DMS79 (cell line): Measurements from ENCODE around the gene NLRP6.

Source experiments
- DNase-seq: peaks from one replicate; lab custom pipeline; 2025; lab: John Stamatoyannopoulos, UW

The NLRP6 gene

DNA sequence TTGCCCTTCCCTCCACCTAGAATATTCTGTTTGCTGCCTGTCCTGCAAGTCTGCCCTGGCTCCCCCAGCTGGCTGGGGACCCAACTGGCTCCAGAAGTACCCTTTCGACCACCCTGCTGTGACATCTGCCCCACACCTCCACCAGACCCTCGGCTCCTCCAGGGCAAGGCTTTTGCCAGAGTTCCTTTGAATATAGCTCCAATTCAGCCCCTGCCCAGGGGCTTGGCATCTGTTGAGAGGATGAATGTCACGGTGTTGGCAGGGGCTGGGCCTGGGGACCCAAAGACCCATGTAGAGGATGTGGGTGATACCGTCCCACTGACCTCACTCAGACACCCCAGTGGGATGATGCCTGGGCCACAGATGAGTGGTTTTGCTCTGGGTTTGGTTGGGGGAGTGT is 4.0 kb downstream of the NLRP6 start:
- DNase-seq = no peak

DNA sequence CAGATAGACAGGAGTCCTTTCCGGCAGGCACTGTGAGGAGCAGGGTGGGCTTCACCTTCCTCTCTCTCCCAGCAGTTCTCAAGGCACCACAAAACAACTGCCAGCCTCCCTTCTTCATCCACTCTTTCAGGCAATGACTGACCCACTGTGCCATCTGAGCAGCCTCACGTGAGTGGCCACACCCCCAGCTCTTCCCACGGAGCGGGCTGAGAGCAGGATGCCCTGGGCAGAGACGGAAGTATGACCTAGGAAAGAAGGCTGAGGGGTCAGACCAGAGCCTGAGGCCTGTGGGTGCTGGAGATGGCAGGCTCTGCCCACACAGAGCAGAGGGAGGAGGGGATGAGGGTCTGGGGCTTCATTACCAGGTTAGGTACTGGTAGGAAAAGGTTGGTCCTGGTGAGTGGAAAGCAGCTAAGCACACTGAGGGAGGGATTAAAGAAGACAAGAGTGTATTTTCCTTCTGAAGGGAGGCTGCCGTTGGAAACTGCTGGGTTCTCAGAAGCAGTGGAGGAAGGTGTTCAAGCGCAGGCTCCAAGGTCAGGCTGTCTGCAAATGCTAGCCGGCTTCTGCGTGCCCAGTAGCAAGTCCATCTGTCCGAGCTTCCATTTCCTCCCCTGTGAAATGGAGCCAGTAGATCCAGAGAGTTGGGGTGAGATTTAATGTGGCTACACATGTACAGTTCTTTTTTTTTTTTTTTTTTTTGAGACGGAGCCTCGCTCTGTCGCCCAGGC is 4.6 kb downstream of the NLRP6 start:
- no peak for DNase-seq

DNA sequence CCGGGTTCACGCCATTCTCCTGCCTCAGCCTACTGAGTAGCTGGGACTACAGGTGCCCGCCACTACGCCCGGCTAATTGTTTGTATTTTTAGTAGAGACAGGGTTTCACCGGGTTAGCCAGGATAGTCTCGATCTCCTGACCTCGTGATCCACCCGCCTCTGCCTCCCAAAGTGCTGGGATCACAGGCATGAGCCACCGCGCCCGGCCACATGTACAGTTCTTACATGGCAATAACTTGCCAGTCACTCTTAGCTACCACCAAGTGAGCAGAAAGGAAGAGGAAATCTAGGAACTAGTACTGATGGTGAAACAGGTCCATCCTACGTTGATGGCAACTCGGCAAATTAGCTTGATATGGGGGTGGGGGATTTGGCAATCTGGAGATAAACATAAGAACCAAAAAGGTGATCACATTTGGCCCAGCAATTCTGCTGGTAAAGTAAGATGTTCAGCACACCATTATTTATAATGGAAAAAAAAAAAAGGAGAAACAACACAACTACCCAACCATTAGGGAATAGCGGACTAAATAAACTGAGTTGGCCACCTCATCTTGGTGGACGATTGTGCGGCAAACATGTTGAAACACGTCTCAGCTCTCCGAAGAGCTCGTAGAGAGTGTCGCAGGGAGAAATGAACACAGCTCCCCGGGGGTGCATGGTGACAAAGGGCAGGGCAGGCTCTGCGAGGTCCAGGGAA is 5.3 kb downstream of the NLRP6 start:
- DNase-seq = no peak

DNA sequence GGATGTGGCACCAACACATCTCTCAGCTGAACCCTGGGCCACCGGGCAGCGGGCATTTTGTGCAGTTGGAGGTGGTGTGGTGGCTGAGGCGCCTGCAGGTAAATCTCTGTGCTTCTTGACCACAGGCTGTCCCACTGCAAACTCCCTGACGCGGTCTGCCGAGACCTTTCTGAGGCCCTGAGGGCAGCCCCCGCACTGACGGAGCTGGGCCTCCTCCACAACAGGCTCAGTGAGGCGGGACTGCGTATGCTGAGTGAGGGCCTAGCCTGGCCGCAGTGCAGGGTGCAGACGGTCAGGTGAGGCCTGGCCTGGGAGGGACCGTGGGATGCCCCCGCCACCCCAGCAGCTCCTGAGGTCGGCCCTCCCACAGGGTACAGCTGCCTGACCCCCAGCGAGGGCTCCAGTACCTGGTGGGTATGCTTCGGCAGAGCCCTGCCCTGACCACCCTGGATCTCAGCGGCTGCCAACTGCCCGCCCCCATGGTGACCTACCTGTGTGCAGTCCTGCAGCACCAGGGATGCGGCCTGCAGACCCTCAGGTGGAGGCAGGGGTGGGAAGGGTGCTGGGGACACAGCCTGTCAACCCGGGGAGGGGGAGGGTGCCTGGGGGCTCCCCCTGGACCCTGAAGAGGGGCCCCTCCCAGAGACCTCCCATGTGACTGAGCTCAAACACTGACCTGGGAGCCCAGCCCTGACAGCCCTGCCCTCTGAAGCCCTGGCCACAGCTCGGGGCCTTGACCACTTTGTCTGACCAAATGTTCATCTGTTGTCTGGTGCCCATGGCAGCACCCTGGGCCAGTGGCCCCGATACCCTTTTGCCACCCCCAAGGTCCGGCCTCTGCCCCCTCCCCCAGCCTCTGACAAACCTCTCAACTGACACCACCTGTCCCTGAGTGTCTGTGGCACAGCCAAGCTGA is 6.2 kb downstream of the NLRP6 start:
- no peak for DNase-seq

DNA sequence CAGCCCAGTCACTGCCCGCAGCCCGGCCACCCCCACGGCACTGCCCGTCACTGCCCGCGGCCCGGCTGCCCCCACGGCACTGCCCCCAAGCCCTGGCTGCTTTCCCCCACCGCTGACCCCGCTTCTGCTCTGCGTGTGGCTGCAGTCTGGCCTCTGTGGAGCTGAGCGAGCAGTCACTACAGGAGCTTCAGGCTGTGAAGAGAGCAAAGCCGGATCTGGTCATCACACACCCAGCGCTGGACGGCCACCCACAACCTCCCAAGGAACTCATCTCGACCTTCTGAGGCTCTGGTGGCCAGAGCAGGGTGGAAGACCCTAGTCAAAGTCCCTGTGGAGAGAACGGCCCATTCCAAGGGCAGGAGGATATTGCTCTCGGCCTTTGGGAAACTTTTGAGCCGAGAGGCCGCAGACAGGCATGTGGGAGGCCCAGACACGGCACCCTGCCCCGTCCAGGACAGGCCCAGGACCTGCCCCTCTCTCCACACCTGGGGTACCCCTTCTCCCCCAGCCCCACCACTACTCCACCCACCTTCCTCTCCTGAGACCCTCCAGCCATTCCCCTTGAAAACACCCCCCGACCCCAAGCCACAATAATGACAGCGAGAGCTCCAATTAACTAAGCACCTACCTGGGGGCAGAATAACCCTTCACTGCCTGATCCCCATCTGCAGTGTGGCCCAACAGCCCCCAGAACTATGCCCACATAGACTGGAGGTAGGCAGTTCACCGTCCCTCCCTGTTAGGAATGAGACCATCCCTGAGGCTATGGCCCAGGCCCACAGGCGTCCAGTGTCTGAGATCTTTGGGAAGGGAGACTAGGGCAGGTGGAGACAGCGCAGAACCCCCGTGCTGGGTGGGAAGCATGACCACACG is 7.0 kb downstream of the NLRP6 start:
- DNase-seq = no peak

DNA sequence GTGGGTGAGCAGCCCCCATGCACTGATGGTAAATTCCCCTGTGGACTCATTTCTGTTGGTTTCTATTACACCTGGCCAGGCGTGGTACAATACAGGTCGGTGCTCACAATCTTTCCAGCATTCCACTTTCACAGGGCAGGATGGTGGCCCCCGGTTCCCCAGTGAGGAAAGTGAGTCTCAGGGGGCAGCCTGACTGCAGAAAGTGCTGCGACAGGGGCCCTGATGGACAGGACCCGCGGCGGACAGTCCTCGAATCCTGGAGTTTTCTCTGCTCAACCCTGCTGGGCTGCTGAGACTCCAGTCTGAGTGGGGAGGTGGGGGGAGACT is 7.7 kb downstream of the NLRP6 start:
- no peak for DNase-seq

DNA sequence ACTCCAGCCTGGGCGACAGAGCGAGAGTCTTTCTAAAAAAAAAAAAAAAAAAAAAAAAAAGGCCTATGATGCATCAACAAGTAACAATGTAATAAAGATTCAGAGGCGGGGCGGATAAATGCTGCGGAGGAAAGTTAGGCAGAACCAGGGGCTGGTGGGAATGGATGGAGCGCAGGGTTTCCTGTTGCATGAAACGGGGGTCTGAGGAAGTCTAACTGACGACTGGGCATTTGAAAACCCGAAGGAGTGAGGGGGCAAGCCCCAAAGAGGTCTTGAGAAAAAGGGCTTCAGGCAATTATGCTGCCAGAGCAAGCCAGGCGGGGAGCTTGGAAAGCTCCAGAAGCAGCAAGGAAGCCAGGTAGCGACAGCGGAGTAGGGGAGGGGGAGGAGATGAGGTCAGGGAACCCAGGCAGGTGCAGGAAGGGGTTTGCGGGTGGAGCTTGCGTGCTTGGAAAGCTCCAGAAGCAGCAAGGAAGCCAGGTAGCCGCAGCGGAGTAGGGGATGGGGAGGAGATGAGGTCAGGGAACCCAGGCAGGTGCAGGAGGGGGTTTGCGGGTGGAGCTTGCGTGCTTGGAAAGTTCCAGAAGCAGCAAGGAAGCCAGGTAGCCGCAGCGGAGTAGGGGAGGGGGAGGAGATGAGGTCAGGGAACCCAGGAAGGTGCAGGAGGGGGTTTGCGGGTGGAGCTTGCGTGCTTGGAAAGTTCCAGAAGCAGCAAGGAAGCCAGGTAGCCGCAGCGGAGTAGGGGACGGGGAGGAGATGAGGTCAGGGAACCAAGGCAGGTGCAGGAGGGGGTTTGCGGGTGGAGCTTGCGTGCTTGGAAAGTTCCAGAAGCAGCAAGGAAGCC is 9.0 kb downstream of the NLRP6 start:
- peak; percentile 20 for DNase-seq

DNA sequence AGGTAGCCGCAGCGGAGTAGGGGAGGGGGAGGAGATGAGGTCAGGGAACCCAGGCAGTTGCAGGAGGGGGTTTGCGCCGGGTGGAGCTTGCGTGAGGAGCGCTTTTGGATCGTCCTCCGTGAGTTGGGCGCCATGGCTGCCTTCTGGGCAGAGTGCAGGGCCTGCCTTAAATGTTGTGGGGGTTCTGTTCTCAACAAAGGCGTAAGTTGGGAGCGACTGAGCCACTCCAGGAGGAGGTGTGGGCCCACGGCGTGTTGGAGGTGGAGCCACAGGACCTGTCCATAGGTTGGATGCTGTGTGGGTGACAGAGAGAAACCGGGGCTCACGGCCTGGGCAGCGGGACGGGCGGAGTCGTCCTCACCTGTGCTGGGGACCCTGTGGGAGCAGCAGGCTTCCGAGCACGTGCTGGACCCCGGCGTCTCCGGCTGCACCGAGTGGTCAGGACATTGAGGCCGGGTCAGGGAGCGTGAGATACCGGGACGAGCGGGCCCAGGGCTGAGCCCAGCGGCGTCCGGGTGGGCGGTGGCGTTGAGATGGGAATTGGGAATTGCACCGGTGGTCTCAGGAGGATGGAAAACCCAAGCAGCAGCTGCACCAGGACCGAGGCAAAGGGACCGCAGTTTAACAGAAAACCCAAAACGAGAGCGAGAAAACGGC is 9.7 kb downstream of the NLRP6 start:
- DNase-seq = peak; percentile 18

DNA sequence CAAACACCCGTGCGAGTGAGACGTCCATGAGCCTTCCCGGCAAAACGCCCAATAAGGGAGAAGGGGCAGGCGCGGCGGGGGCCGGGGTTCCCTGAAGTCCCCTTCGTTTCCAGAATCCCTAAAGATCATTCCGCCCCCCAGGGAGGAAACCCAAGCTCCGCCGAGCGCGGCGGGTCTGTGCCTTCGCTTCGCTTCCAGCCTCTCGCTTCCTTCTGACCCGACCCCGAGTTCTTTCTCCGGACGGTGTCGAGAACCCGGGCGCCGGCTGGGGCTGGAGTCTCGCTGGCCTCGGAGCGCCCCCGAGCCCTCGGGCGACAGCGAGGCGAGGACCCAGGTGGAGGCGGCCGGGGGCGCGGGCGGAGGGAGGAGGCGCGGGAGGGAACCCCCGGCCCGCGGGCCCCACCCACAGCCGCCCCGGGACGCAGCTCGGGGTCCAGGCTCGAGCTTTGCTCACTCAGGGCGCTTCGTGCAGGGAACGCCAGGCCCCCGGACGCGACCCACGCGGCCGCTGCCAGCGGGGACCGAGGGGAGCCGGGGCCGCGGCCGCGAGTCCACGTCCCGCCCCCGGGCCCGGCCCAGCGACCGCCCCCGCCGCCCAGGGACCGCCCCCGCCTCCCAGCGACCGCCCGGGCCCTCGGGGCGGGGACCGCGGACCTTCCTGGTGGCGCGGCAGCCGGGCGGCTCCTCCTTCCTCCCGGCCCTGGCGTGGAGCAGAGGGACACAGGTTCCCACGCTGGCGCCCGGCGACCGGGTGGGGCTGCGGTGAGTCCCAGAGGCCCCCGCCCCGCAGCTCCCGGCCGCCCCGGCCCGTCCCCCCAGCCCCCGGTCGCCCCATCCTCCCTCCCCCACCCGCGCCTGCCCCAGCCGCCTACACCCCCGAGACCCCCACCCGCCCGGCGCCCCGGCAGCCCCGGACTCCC is 10.5 kb downstream of the NLRP6 start, which contains the start of gene PGGHG:
PGGHG (plus strand) TSS at position 649 of the 920 bp plus-strand sequence. CDS start 691 bp downstream, outside the sequence.
- DNase-seq = no peak

DNA sequence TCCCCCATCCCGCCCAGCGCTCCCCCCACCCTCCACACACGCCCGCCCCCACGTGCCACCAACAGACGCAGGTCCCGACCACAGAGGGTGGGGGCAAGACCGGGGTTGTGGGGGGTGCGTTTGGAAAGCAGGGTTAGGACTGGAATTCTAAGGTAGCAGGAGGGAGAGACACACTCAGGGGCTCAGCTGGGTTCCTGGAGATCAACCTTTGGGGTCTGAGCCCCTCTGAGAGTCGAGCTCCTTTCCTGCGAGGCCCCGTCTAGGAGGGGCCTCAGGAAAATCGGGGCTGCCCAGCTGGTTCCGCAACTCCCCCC is 11.1 kb downstream of the NLRP6 start:
- no peak for DNase-seq

DNA sequence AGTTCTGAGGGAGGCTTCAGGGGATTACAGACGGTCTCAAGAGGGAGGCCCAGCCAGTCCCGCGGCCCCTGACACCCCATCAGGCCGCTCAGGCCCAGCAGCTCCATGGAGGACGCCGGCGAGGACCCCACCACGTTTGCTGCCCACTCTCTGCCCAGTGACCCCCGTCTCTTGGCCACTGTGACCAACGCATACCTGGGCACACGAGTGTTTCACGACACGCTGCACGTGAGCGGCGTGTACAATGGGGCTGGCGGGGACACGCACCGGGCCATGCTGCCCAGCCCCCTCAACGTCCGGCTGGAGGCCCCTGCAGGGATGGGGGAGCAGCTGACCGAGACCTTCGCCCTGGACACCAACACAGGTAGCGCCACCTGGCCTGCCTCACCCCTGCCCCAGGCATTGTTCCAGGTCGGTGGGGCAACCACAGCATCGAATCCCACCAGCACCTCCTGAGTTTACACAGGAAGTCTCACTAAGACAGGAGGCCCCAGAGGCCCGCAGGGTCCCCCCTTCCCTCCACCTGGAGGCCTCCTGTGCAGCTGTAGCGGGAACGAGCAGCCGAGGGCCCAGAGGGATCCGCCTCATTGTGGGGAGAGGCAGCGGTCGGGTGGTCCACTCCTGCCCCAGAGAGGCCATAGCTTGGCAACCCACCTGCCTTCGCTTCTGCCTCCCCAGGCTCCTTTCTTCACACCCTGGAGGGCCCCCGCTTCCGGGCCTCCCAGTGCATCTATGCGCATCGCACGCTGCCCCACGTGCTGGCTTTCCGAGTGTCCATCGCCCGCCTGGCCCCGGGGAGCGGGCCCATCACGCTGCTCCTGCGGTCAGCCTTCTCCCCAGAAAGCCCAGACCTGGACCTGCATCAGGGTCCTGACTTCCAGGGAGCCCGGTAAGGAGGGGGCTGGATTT is 11.8 kb downstream of the NLRP6 start:
- DNase-seq = no peak

DNA sequence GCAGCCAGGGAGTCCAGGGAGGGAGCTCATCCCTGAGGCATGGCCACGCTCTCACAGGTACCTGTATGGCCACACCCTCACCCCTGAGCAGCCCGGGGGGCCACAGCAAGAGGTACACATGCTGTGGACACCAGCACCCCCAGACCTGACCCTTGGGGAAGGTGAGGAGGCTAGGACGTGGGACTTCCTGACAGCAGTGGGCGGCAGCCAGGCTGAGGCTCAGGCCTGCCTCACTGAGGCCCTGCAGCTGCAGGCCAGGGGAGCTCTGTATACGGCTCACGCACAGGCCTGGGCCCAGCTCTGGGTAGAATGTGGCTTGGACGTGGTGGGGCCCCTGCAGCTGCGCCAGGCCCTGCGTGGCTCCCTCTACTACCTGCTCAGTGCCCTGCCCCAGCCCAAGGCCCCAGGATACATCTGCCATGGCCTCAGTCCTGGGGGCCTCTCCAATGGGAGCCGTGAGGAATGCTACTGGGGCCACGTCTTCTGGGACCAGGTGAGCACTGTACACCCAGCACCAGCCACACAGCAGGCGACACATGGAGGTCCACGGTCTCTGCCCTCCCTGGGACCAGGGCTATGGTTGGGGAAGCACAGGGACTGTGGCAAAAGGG is 12.5 kb downstream of the NLRP6 start:
- DNase-seq = no peak

DNA sequence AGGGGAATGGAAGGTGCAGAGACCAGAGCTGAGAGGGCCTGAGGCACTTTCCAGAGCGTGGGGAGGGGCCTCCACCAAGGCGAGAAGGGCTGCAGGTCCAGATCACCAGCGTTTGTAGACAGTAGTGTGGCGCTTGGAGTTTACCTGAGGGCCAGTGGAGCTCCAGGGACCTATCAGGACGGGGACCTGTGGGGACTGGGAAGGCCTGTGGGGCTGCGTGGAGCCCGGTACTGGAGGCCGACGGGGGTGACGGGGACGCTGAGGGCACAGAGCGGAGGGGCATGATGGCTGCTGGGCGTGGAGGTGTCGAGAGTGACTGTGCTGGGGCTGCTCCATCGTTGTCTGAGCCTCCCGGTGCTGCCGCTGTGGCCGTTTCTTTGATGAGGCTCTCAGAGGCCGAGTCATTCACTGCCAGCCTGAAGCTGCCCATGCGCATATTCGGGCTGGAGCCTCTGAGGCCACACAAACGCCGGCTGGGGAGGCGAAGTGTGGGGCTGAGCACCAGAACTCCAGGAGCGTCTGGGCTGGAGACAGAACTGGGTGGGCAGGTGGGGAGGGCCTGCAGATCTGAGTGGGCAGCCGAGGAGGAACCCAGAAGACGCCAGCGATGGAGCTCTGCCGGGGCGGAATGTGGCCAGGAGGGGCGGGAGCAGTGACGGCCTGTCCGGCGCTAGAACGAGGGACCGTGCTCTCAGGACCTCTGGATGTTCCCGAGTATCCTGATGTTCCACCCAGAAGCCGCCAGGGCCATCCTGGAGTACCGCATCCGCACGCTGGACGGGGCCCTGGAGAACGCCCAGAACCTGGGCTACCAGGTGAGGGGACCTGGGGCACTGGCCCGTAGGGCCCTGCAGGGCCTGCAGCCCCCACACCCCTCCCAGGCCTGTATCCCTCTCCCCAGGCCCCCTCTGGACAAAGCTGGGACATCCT is 13.3 kb downstream of the NLRP6 start:
- no peak for DNase-seq

DNA sequence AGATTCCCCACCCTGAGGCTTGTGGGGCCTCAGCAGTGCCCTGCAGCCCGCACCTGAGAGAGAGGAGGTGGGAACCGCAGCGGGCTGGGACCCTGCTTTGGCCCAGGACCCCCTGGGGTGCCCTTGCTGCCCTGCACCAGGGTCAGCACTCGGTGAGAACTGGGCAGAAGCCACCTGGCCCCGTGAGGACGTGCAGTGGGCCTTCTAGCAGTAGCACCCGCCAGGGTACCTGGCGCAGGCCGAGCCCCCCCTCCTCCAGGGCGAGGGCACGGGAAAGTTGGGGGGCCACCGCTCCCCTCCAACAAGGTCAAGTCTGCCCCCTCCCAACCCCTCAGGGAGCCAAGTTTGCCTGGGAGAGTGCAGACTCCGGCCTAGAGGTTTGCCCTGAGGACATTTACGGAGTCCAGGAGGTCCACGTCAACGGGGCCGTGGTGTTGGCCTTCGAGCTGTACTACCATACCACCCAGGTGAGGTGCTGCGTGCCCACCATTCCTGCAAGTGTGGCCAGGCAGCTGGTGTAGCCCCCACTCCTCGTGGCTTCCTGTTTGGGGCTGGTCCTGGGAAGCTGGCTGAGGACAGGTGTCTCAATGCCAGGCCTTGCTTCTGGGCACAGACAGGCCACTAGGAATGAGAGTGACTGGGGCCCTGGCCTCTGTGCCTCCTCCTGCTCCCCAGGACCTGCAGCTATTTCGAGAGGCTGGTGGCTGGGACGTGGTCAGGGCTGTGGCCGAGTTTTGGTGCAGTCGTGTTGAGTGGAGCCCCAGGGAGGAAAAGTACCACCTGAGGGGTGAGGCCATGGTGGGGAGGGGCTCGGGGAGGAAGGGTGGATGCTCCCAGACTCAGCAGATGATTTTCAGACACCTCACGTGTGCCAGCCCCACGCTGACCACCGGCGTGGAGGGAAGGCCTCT is 14.3 kb downstream of the NLRP6 start:
- no peak for DNase-seq

DNA sequence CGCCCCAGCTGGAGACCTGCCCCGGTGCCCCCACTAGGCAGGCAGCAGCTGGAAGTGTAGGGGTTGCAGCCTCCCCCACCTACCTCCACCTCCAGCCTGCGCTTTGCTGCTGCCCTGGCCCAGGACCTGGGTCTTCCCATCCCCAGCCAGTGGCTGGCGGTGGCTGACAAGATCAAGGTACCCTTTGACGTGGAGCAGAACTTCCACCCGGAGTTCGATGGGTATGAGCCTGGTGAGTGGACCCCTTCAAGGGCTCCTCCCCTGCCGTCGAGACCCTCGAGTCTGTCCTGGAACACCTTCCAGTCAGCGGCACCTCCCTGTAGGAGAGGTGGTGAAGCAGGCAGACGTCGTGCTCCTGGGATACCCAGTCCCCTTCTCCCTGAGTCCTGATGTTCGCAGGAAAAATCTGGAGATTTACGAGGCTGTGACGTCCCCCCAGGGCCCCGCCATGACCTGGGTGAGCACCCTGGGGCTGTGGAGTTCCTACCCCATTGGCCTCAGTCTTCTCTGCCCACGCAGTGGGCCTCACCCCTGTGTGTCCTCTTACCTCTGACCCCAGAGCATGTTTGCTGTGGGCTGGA is 15.2 kb downstream of the NLRP6 start:
- no peak for DNase-seq
